ENCODE measurements around the gene C12orf57.

- TF ChIP-seq JUNB (IDR thresholded peaks at IDR 0.05; ENCODE audit: unreplicated experiment) = no peak
- TF ChIP-seq EZH2phosphoT487 (IDR thresholded peaks at IDR 0.05; ENCODE audit: unreplicated experiment) = no peak
- TF ChIP-seq CTCF (conservative IDR thresholded peaks at IDR 0.05; ENCODE audit: low read depth in 2 of 2) = no peak
- TF ChIP-seq EZH2 (IDR thresholded peaks at IDR 0.05; ENCODE audit: low read depth, unreplicated experiment) = no peak
- TF ChIP-seq CREB1 (CRISPR knock-in tag; IDR thresholded peaks at IDR 0.05; ENCODE audit: low read depth) = no peak
- no peak for TF ChIP-seq ETS1 (IDR thresholded peaks at IDR 0.05)
- no peak for TF ChIP-seq ZNF114 (CRISPR knock-in tag; IDR thresholded peaks at IDR 0.05)
- TF ChIP-seq POLR2AphosphoS5 (IDR thresholded peaks at IDR 0.05; ENCODE audit: low read depth) = no peak
- no peak for TF ChIP-seq REST (IDR thresholded peaks at IDR 0.05; ENCODE audit: unreplicated experiment)
- no peak for TF ChIP-seq STAT1 (IDR thresholded peaks at IDR 0.05; ENCODE audit: unreplicated experiment)
- no peak for TF ChIP-seq ZNF462 (CRISPR knock-in tag; IDR thresholded peaks at IDR 0.05)
Measured at GRCh38 chr12:6987956-6988553, 44.2 kb downstream of the C12orf57 start.
